ENCODE data around the gene C2CD2. TPM values are rescaled to one million over a fixed set of nuclear protein-coding genes. Genes with fewer than 3 reads are reported as not detected.
"Not testable (repeated sequence)": the region's sequence is repeated elsewhere in the genome, so short reads cannot be mapped to it uniquely, and the experiment has no call there.

Gene C2CD2
- 8.9 TPM for total RNA-seq
- polyA plus RNA-seq: 11.3 TPM
- long read RNA-seq, donor 1: 0 reads
- long read RNA-seq, donor 2, full-length matches to known transcripts: 4 of 4 reads
- long read RNA-seq, donor 2, partial matches to known transcripts: 0 of 4 reads
- long read RNA-seq, donor 2, other reads (novel, unspliced or antisense): 0 of 4 reads
- long read RNA-seq, donor 3, full-length matches to known transcripts: 2 of 2 reads
- long read RNA-seq, donor 3, partial matches to known transcripts: 0 of 2 reads
- long read RNA-seq, donor 3, other reads (novel, unspliced or antisense): 0 of 2 reads
- long read RNA-seq, donor 4, full-length matches to known transcripts: 1 of 1 reads
- long read RNA-seq, donor 4, partial matches to known transcripts: 0 of 1 reads
- long read RNA-seq, donor 4, other reads (novel, unspliced or antisense): 0 of 1 reads
- long read RNA-seq, donor 5, full-length matches to known transcripts: 2 of 2 reads
- long read RNA-seq, donor 5, partial matches to known transcripts: 0 of 2 reads
- long read RNA-seq, donor 5, other reads (novel, unspliced or antisense): 0 of 2 reads
- long read RNA-seq, donor 6, full-length matches to known transcripts: 2 of 2 reads
- long read RNA-seq, donor 6, partial matches to known transcripts: 0 of 2 reads
- long read RNA-seq, donor 6, other reads (novel, unspliced or antisense): 0 of 2 reads
- long read RNA-seq, donor 7: 0 reads
- long read RNA-seq, donor 8, partial matches to known transcripts: 5 of 5 reads
- long read RNA-seq, donor 8, other reads (novel, unspliced or antisense): 0 of 5 reads
- long read RNA-seq, donor 9, full-length matches to known transcripts: 2 of 2 reads
- long read RNA-seq, donor 9, partial matches to known transcripts: 0 of 2 reads
- long read RNA-seq, donor 9, other reads (novel, unspliced or antisense): 0 of 2 reads
- long read RNA-seq, donor 10, full-length matches to known transcripts: 4 of 4 reads
- long read RNA-seq, donor 10, partial matches to known transcripts: 0 of 4 reads
- long read RNA-seq, donor 10, other reads (novel, unspliced or antisense): 0 of 4 reads

GRCh38 chr21:41953831-41954653 lies at the start of gene C2CD2:
Gene C2CD2, minus strand, starts transcription at chr21:41954018. Its CDS starts 370 bp downstream, at chr21:41953648.
- Histone ChIP-seq H3K27ac (ENCODE audit: low read depth in 1 of 2, low read length in 1 of 2) (peak within 1 kb of the TSS in 1 of 2 donors; percentile 55), H3K4me3 (ENCODE audit: low read length in 2 of 2) (peak within 1 kb of the TSS; percentile 38 to 50), H3K4me1 (ENCODE audit: control insufficient read depth in 2 of 2, insufficient read depth in 2 of 2, low read length in 2 of 2) (peaks cover 17 to 51% of the 10 kb centered on the region in 2 donors), H3K9me3 (ENCODE audit: control insufficient read depth in 2 of 2, insufficient read depth in 1 of 2, low read length in 1 of 2) (peaks cover 0 to 1% of the 10 kb centered on the region in 2 donors), H3K36me3 (ENCODE audit: control insufficient read depth in 2 of 2, insufficient read depth in 2 of 2, low read length in 1 of 2) (no peaks in the 10 kb centered on the region), H3K27me3 (ENCODE audit: control insufficient read depth in 2 of 2, insufficient read depth in 1 of 2, low read length in 1 of 2) (peaks cover 16 to 26% of the 10 kb centered on the region in 2 donors)
- peak in 2 of 9 donors; percentile 28 to 50 for DNase-seq (ENCODE audit: low read depth in 6 of 9, low spot score in 9 of 9)
- WGBS: 5% methylated on average over 85 of the region's 85 CpGs

- Histone ChIP-seq H3K9me3 (ENCODE audit: control insufficient read depth in 2 of 2, insufficient read depth in 1 of 2, low read length in 1 of 2) (no peaks in the 10 kb centered on the region), H3K4me3 (ENCODE audit: low read length in 2 of 2) (no peak overlapping the region), H3K4me1 (ENCODE audit: control insufficient read depth in 2 of 2, insufficient read depth in 2 of 2, low read length in 2 of 2) (no peaks in the 10 kb centered on the region), H3K27ac (ENCODE audit: low read depth in 1 of 2, low read length in 1 of 2) (no peak overlapping the region), H3K36me3 (ENCODE audit: control insufficient read depth in 2 of 2, insufficient read depth in 2 of 2, low read length in 1 of 2) (peaks cover 3 to 29% of the 10 kb centered on the region in 2 donors), H3K27me3 (ENCODE audit: control insufficient read depth in 2 of 2, insufficient read depth in 1 of 2, low read length in 1 of 2) (no peaks in the 10 kb centered on the region)
- 77% methylated on average over 4 of the region's 4 CpGs for WGBS
- DNase-seq (ENCODE audit: low read depth in 6 of 9, low spot score in 9 of 9): no peak
Observed at GRCh38 chr21:42003051-42003461, 49.2 kb upstream of the C2CD2 start.

- WGBS: 91% methylated on average over 14 of the region's 14 CpGs
- H3K4me3 ChIP-seq (ENCODE audit: low read length in 2 of 2): no peak overlapping the region
Observed at GRCh38 chr21:42002421-42002958, 48.7 kb upstream of the C2CD2 start.

GRCh38 chr21:42001781-42002180 lies 48.0 kb upstream of the C2CD2 start:
- no peaks in the 10 kb centered on the region for H3K9me3 ChIP-seq (ENCODE audit: control insufficient read depth in 2 of 2, insufficient read depth in 1 of 2, low read length in 1 of 2)

More at GRCh38 chr21:42002421-42002958, 48.7 kb upstream of the C2CD2 start:
- H3K9me3 ChIP-seq (ENCODE audit: control insufficient read depth in 2 of 2, insufficient read depth in 1 of 2, low read length in 1 of 2): no peaks in the 10 kb centered on the region
- peak in 1 of 9 donors; percentile 15 for DNase-seq (ENCODE audit: low read depth in 6 of 9, low spot score in 9 of 9)
- no peaks in the 10 kb centered on the region for H3K4me1 ChIP-seq (ENCODE audit: control insufficient read depth in 2 of 2, insufficient read depth in 2 of 2, low read length in 2 of 2)
- no peak overlapping the region for H3K27ac ChIP-seq (ENCODE audit: low read depth in 1 of 2, low read length in 1 of 2)
- peaks cover 7 to 33% of the 10 kb centered on the region in 2 donors for H3K36me3 ChIP-seq (ENCODE audit: control insufficient read depth in 2 of 2, insufficient read depth in 2 of 2, low read length in 1 of 2)
- no peaks in the 10 kb centered on the region for H3K27me3 ChIP-seq (ENCODE audit: control insufficient read depth in 2 of 2, insufficient read depth in 1 of 2, low read length in 1 of 2)

GRCh38 chr21:42000908-42001307 lies 47.1 kb upstream of the C2CD2 start:
- 99% methylated on average over 4 of the region's 4 CpGs for WGBS
- no peaks in the 10 kb centered on the region for H3K27me3 ChIP-seq (ENCODE audit: control insufficient read depth in 2 of 2, insufficient read depth in 1 of 2, low read length in 1 of 2)
- H3K36me3 ChIP-seq (ENCODE audit: control insufficient read depth in 2 of 2, insufficient read depth in 2 of 2, low read length in 1 of 2): peaks cover 15 to 42% of the 10 kb centered on the region in 2 donors

More at GRCh38 chr21:42001781-42002180, 48.0 kb upstream of the C2CD2 start:
- no peaks in the 10 kb centered on the region for H3K4me1 ChIP-seq (ENCODE audit: control insufficient read depth in 2 of 2, insufficient read depth in 2 of 2, low read length in 2 of 2)
- H3K4me3 ChIP-seq (ENCODE audit: low read length in 2 of 2): no peak overlapping the region
- no peak for DNase-seq (ENCODE audit: low read depth in 6 of 9, low spot score in 9 of 9)
- WGBS: 95% methylated on average over 2 of the region's 2 CpGs
- H3K27ac ChIP-seq (ENCODE audit: low read depth in 1 of 2, low read length in 1 of 2): no peak overlapping the region
- peaks cover 9 to 38% of the 10 kb centered on the region in 2 donors for H3K36me3 ChIP-seq (ENCODE audit: control insufficient read depth in 2 of 2, insufficient read depth in 2 of 2, low read length in 1 of 2)
- no peaks in the 10 kb centered on the region for H3K27me3 ChIP-seq (ENCODE audit: control insufficient read depth in 2 of 2, insufficient read depth in 1 of 2, low read length in 1 of 2)

GRCh38 chr21:41997657-41998056 lies 43.8 kb upstream of the C2CD2 start:
- H3K9me3 ChIP-seq (ENCODE audit: control insufficient read depth in 2 of 2, insufficient read depth in 1 of 2, low read length in 1 of 2): peaks cover 3 to 17% of the 10 kb centered on the region in 2 donors
- WGBS: 96% methylated on average over 1 of the region's 1 CpG
- peaks cover 35 to 48% of the 10 kb centered on the region in 2 donors for H3K36me3 ChIP-seq (ENCODE audit: control insufficient read depth in 2 of 2, insufficient read depth in 2 of 2, low read length in 1 of 2)
- H3K27ac ChIP-seq (ENCODE audit: low read depth in 1 of 2, low read length in 1 of 2): no peak overlapping the region
- H3K4me1 ChIP-seq (ENCODE audit: control insufficient read depth in 2 of 2, insufficient read depth in 2 of 2, low read length in 2 of 2): no peaks in the 10 kb centered on the region
- DNase-seq (ENCODE audit: low read depth in 6 of 9, low spot score in 9 of 9): no peak
- no peaks in the 10 kb centered on the region for H3K27me3 ChIP-seq (ENCODE audit: control insufficient read depth in 2 of 2, insufficient read depth in 1 of 2, low read length in 1 of 2)
- H3K4me3 ChIP-seq (ENCODE audit: low read length in 2 of 2): no peak overlapping the region

More at GRCh38 chr21:42000908-42001307, 47.1 kb upstream of the C2CD2 start:
- H3K9me3 ChIP-seq (ENCODE audit: control insufficient read depth in 2 of 2, insufficient read depth in 1 of 2, low read length in 1 of 2): peaks cover 0 to 5% of the 10 kb centered on the region in 2 donors
- H3K4me3 ChIP-seq (ENCODE audit: low read length in 2 of 2): no peak overlapping the region
- H3K4me1 ChIP-seq (ENCODE audit: control insufficient read depth in 2 of 2, insufficient read depth in 2 of 2, low read length in 2 of 2): no peaks in the 10 kb centered on the region
- H3K27ac ChIP-seq (ENCODE audit: low read depth in 1 of 2, low read length in 1 of 2): no peak overlapping the region
- DNase-seq (ENCODE audit: low read depth in 6 of 9, low spot score in 9 of 9): no peak

GRCh38 chr21:41995577-41995976 lies 41.8 kb upstream of the C2CD2 start:
- no peak for DNase-seq (ENCODE audit: low read depth in 6 of 9, low spot score in 9 of 9)

GRCh38 chr21:41994613-41995012 lies 40.8 kb upstream of the C2CD2 start:
- H3K4me1 ChIP-seq (ENCODE audit: control insufficient read depth in 2 of 2, insufficient read depth in 2 of 2, low read length in 2 of 2); H3K4me3 ChIP-seq (ENCODE audit: low read length in 2 of 2); H3K27me3 ChIP-seq (ENCODE audit: control insufficient read depth in 2 of 2, insufficient read depth in 1 of 2, low read length in 1 of 2); H3K27ac ChIP-seq (ENCODE audit: low read depth in 1 of 2, low read length in 1 of 2); DNase-seq (ENCODE audit: low read depth in 6 of 9, low spot score in 9 of 9): not testable (repeated sequence)
- peaks cover 38 to 48% of the 10 kb centered on the region in 2 donors for H3K36me3 ChIP-seq (ENCODE audit: control insufficient read depth in 2 of 2, insufficient read depth in 2 of 2, low read length in 1 of 2)
- H3K9me3 ChIP-seq (ENCODE audit: control insufficient read depth in 2 of 2, insufficient read depth in 1 of 2, low read length in 1 of 2): peaks cover 3 to 17% of the 10 kb centered on the region in 2 donors
- 56% methylated on average over 5 of the region's 5 CpGs for WGBS

More at GRCh38 chr21:41995577-41995976, 41.8 kb upstream of the C2CD2 start:
- Histone ChIP-seq H3K4me3 (ENCODE audit: low read length in 2 of 2) (no peak overlapping the region), H3K27me3 (ENCODE audit: control insufficient read depth in 2 of 2, insufficient read depth in 1 of 2, low read length in 1 of 2) (no peaks in the 10 kb centered on the region), H3K9me3 (ENCODE audit: control insufficient read depth in 2 of 2, insufficient read depth in 1 of 2, low read length in 1 of 2) (peaks cover 3 to 17% of the 10 kb centered on the region in 2 donors), H3K27ac (ENCODE audit: low read depth in 1 of 2, low read length in 1 of 2) (no peak overlapping the region), H3K36me3 (ENCODE audit: control insufficient read depth in 2 of 2, insufficient read depth in 2 of 2, low read length in 1 of 2) (peaks cover 46 to 48% of the 10 kb centered on the region in 2 donors), H3K4me1 (ENCODE audit: control insufficient read depth in 2 of 2, insufficient read depth in 2 of 2, low read length in 2 of 2) (no peaks in the 10 kb centered on the region)
- WGBS: 98% methylated on average over 3 of the region's 3 CpGs
